ENCODE results near the gene CSRNP3. TPM values are rescaled to one million over a fixed set of nuclear protein-coding genes. Genes with fewer than 3 reads are reported as not detected.
A peak's percentile ranks its signal among the peaks of the same experiment; 100 is the strongest.

Gene CSRNP3
- total and polyA plus RNA-seq, 2 donors (not counting 3 experiments of a cell fraction or from before 2014, with no cell fraction given) = not detected

DNA sequence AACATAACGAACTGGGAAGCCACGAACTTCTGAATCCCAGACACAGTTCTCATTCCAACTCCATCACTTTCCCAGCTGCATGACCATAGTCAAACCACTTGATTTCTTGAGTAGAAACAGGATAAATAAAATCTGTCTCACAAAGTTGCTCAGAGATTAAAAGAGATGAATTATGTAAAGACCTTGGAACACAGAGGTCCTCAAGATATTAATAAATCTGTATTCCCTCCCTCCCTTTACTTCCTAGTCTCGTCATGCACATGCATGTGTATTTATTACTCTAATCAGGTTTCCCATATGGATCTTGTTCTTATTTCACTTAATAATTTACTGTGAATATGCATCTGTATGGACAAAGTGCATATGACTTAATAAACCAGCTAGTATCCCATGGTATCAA is 21.1 kb upstream of the CSRNP3 start:
- Histone ChIP-seq H4K20me1 (replicated peaks; ENCODE audit: control insufficient read depth, extremely low read depth, insufficient read depth, low read length) (no peaks in the 10 kb centered on the region), H3K36me3 (ENCODE audit: control insufficient read depth in 2 of 2, extremely low read depth in 1 of 2, insufficient read depth in 2 of 2, low read length in 2 of 2) (no peaks in the 10 kb centered on the region), H3K27me3 (ENCODE audit: control insufficient read depth in 2 of 2, insufficient read depth in 2 of 2, low read length in 2 of 2) (peaks cover 0 to 2% of the 10 kb centered on the region in 2 experiments), H3K9me1 (replicated peaks; ENCODE audit: control insufficient read depth, extremely low read depth, insufficient read depth, low read length) (no peaks in the 10 kb centered on the region), H3K9ac (replicated peaks; ENCODE audit: extremely low read depth, insufficient read depth, low read length) (no peak overlapping the region), H3K4me2 (ENCODE audit: insufficient read depth, low read length) (no peak overlapping the region), H3K27ac (ENCODE audit: insufficient read depth, low read depth, low read length) (no peak overlapping the region), H3K9me3 (replicated peaks; ENCODE audit: control insufficient read depth, insufficient read depth, low read length) (no peaks in the 10 kb centered on the region), H3K4me3 (replicated peaks in 1 of 3; ENCODE audit: insufficient read depth in 1 of 3, low read depth in 1 of 3, low read length in 3 of 3) (no peak overlapping the region), H2AFZ (ENCODE audit: low read depth, low read length) (no peak overlapping the region), H3K79me2 (ENCODE audit: control insufficient read depth, insufficient read depth, low read length) (no peaks in the 10 kb centered on the region), H3K4me1 (ENCODE audit: control insufficient read depth, extremely low read depth, insufficient read depth, low read length) (no peaks in the 10 kb centered on the region)
- no peak for DNase-seq (ENCODE audit: low read depth, low spot score)
- TF ChIP-seq GATA2 (IDR thresholded peaks at IDR 0.05; ENCODE audit: insufficient read depth, insufficient read length, low read depth, low read length) = no peak
- no peak for TF ChIP-seq CTCF (IDR thresholded peaks at IDR 0.05; ENCODE audit: extremely low read depth in 1 of 2, insufficient read depth in 1 of 2, low read depth in 1 of 2, low read length in 2 of 2)
- BruUV-seq (replicated peaks) = no TSS peak
- no peak for FAIRE-seq
- dilution Hi-C loops (cut with MboI; ENCODE audit: extremely low pct_ligation_motif_present, low sequenced_read_pairs) (no loop called here), intact Hi-C loops (cut with micrococcal nuclease) (no loop called here)
- CTCF ChIA-PET = interaction anchor here (0.8 to 1.6 kb wide), 3 partner anchors 11 to 31 kb away, joined by 3 to 5 read pairs (median 4); no protein-coding TSS in a partner anchor
- POLR2A ChIA-PET = no interaction called here

- Histone ChIP-seq H4K20me1 (replicated peaks; ENCODE audit: control insufficient read depth, extremely low read depth, insufficient read depth, low read length) (no peaks in the 10 kb centered on the region), H3K4me2 (ENCODE audit: insufficient read depth, low read length) (no peak overlapping the region), H3K27me3 (ENCODE audit: control insufficient read depth in 2 of 2, insufficient read depth in 2 of 2, low read length in 2 of 2) (peaks cover 0 to 2% of the 10 kb centered on the region in 2 experiments), H2AFZ (ENCODE audit: low read depth, low read length) (no peak overlapping the region), H3K4me1 (ENCODE audit: control insufficient read depth, extremely low read depth, insufficient read depth, low read length) (no peaks in the 10 kb centered on the region), H3K36me3 (ENCODE audit: control insufficient read depth in 2 of 2, extremely low read depth in 1 of 2, insufficient read depth in 2 of 2, low read length in 2 of 2) (no peaks in the 10 kb centered on the region), H3K9me3 (replicated peaks; ENCODE audit: control insufficient read depth, insufficient read depth, low read length) (no peaks in the 10 kb centered on the region), H3K79me2 (ENCODE audit: control insufficient read depth, insufficient read depth, low read length) (no peaks in the 10 kb centered on the region), H3K4me3 (replicated peaks in 1 of 3; ENCODE audit: insufficient read depth in 1 of 3, low read depth in 1 of 3, low read length in 3 of 3) (no peak overlapping the region), H3K9me1 (replicated peaks; ENCODE audit: control insufficient read depth, extremely low read depth, insufficient read depth, low read length) (no peaks in the 10 kb centered on the region), H3K9ac (replicated peaks; ENCODE audit: extremely low read depth, insufficient read depth, low read length) (no peak overlapping the region), H3K27ac (ENCODE audit: insufficient read depth, low read depth, low read length) (no peak overlapping the region)
- intact Hi-C loops (cut with micrococcal nuclease) = no loop called here
- no peak for TF ChIP-seq MYC (IDR thresholded peaks at IDR 0.05; ENCODE audit: low read depth, low read length)
- TF ChIP-seq CTCF (IDR thresholded peaks at IDR 0.05; ENCODE audit: extremely low read depth in 1 of 2, insufficient read depth in 1 of 2, low read depth in 1 of 2, low read length in 2 of 2) = no peak
- no peak for TF ChIP-seq GATA2 (IDR thresholded peaks at IDR 0.05; ENCODE audit: insufficient read depth, insufficient read length, low read depth, low read length)
- TF ChIP-seq POLR2A (IDR thresholded peaks at IDR 0.05; ENCODE audit: low read depth, low read length) = no peak
- no peak for TF ChIP-seq JUN (IDR thresholded peaks at IDR 0.05; ENCODE audit: borderline replicate concordance, insufficient read depth, insufficient read length, low read depth)
- TF ChIP-seq, protein P1, sequence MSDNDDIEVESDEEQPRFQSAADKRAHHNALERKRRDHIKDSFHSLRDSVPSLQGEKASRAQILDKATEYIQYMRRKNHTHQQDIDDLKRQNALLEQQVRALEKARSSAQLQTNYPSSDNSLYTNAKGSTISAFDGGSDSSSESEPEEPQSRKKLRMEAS (IDR thresholded peaks at IDR 0.05; ENCODE audit: insufficient read depth, insufficient read length) = no peak
- no peak for TF ChIP-seq FOS (IDR thresholded peaks at IDR 0.05; ENCODE audit: borderline replicate concordance, insufficient read depth, low read length)
- TF ChIP-seq EZH2 (IDR thresholded peaks at IDR 0.05; ENCODE audit: borderline replicate concordance, low read depth, low read length, severe bottlenecking) = no peak
- no peak for TF ChIP-seq POLR2AphosphoS5 (IDR thresholded peaks at IDR 0.05; ENCODE audit: insufficient read depth, low read depth, low read length)
- ChIA-PET CTCF (interaction anchor here (0.8 to 1.8 kb wide), 5 partner anchors 13 to 424 kb away, joined by 3 to 4 read pairs (median 3); no protein-coding TSS in a partner anchor), POLR2A (no interaction called here)
- peak; percentile 31 for DNase-seq (ENCODE audit: low read depth, low spot score)
- FAIRE-seq = no peak
- dilution Hi-C loops (cut with MboI; ENCODE audit: extremely low pct_ligation_motif_present, low sequenced_read_pairs) = no loop called here
- no TSS peak for BruUV-seq (replicated peaks)
These were observed 19.3 kb upstream of the CSRNP3 start for GRCh38 chr2:165450156-165450555.
